Stimulated activated CD4-positive, alpha-beta T cell treated with anti-CD3 and anti-CD28 coated beads, Interleukin-12 subunit alpha, Interleukin-12 subunit beta, amount 100 ng/mL, for 4 hours (primary cell): ENCODE results near the gene KIF13A.
"Not testable (repeated sequence)": the region's sequence is repeated elsewhere in the genome, so short reads cannot be mapped to it uniquely, and the experiment has no call there.

ENCODE experiments used
- DNase-seq: peaks from one replicate; pipeline ENCODE4 v3.0.0-alpha.2; 2020

Gene KIF13A

GRCh38 chr6:17967668-17968518 lies 19.5 kb downstream of the KIF13A start:
- DNase-seq = no peak

- no peak for DNase-seq
Observed at GRCh38 chr6:17966451-17966850, 21.0 kb downstream of the KIF13A start.

GRCh38 chr6:17965397-17965796 lies 22.0 kb downstream of the KIF13A start:
- no peak for DNase-seq

- DNase-seq = no peak
Observed at GRCh38 chr6:17964633-17965032, 22.8 kb downstream of the KIF13A start.

- no peak for DNase-seq
Observed at GRCh38 chr6:17962436-17963031, 24.9 kb downstream of the KIF13A start.

- no peak for DNase-seq
Observed at GRCh38 chr6:17959302-17959701, 28.1 kb downstream of the KIF13A start.

GRCh38 chr6:17957904-17958620 lies 29.4 kb downstream of the KIF13A start:
- no peak for DNase-seq

- DNase-seq = no peak
Observed at GRCh38 chr6:17957498-17957897, 29.9 kb downstream of the KIF13A start.

- DNase-seq = no peak
Observed at GRCh38 chr6:17957086-17957485, 30.3 kb downstream of the KIF13A start.

GRCh38 chr6:17950095-17950494 lies 37.3 kb downstream of the KIF13A start:
- DNase-seq = no peak

GRCh38 chr6:17949168-17949567 lies 38.3 kb downstream of the KIF13A start:
- no peak for DNase-seq

- DNase-seq = no peak
Observed at GRCh38 chr6:17948725-17949124, 38.7 kb downstream of the KIF13A start.

- DNase-seq = not testable (repeated sequence)
Observed at GRCh38 chr6:17947574-17947973, 39.9 kb downstream of the KIF13A start.

GRCh38 chr6:17945575-17945974 lies 41.9 kb downstream of the KIF13A start:
- DNase-seq = no peak

- DNase-seq = no peak
Observed at GRCh38 chr6:17945111-17945510, 42.3 kb downstream of the KIF13A start.

- DNase-seq = no peak
Observed at GRCh38 chr6:17941318-17941717, 46.1 kb downstream of the KIF13A start.

GRCh38 chr6:17940151-17940792 lies 47.2 kb downstream of the KIF13A start:
- no peak for DNase-seq

GRCh38 chr6:17938901-17939300 lies 48.5 kb downstream of the KIF13A start:
- DNase-seq = no peak

GRCh38 chr6:17935188-17936149 lies 52.0 kb downstream of the KIF13A start:
- DNase-seq = no peak

GRCh38 chr6:17933716-17934115 lies 53.7 kb downstream of the KIF13A start:
- DNase-seq = no peak

GRCh38 chr6:17932330-17932852 lies 55.0 kb downstream of the KIF13A start:
- no peak for DNase-seq

- DNase-seq = no peak
Observed at GRCh38 chr6:17931227-17931626, 56.2 kb downstream of the KIF13A start.
